ENCODE results near the gene POLR1B.

GRCh38 chr2:112516801-112517200, 25.5 kb upstream of the POLR1B start:
- TF ChIP-seq CTCF (IDR thresholded peaks at IDR 0.05) (no peak), EZH2 (IDR thresholded peaks at IDR 0.05) (no peak), EZH2phosphoT487 (IDR thresholded peaks at IDR 0.05) (no peak)
